B cell (primary cell): ENCODE data around the gene PDHA1. TPM values are rescaled to one million over a fixed set of nuclear protein-coding genes. Genes with fewer than 3 reads are reported as not detected.

Experiments
- ATAC-seq: fragments of 200-7000 bp; cut with Tn5 transposase; one replicate; pipeline ENCODE4 v1.10.0; 2021; ENCODE audit warnings: low read depth, mild to moderate bottlenecking, moderate number of reproducible peaks, moderate library complexity
- CTCF ChIA-PET: fragments of 350-600 bp; sonication (Branson Sonifier 250); formaldehyde crosslinking; loops from one replicate; lab custom pipeline; 2021; ENCODE audit warnings: antibody characterized with exemption, inconsistent platforms; lab: Charles Lee
- POLR2A ChIA-PET: fragments of 350-600 bp; sonication (Branson Sonifier 250); formaldehyde crosslinking; loops from one replicate; lab custom pipeline; 2021; ENCODE audit warnings: antibody characterized with exemption; lab: Charles Lee
- DNase-seq: peaks from one replicate; pipeline ENCODE4 v3.0.0; 2013
- H2AFZ ChIP-seq: 2 replicates; pipeline ENCODE4 v1.6.1; 2012; ENCODE audit warnings: mild to moderate bottlenecking, low read depth, low read length; ENCODE audit not compliant: insufficient read depth, poor library complexity, severe bottlenecking
- H3K27ac ChIP-seq, 2 donors: 1 replicate in 1 of 2; 2 replicates in 1 of 2; pipeline ENCODE4 v1.5.1; 2012 to 2013; ENCODE audit warnings: low read length in 2 of 2, mild to moderate bottlenecking in 2 of 2, moderate library complexity in 1 of 2
- H3K27me3 ChIP-seq, 4 experiments: fragments of 200-600 bp in 1 of 4; sonication (generic) in 1 of 4; replicated peaks in 1 of 4; 1 replicate in 2 of 4; 2 replicates in 2 of 4; pipeline versions ENCODE4 v1.6.1 to v1.7.0; 2013 to 2016; ENCODE audit warnings: low read length in 3 of 4, mild to moderate bottlenecking in 2 of 4, mixed read lengths in 1 of 4, moderate library complexity in 1 of 4; ENCODE audit not compliant: insufficient read depth in 4 of 4, control insufficient read depth in 3 of 4; ENCODE audit errors: control extremely low read depth in 1 of 4
- H3K36me3 ChIP-seq, 2 experiments: replicated peaks in 1 of 2; 1 replicate in 1 of 2; 2 replicates in 1 of 2; pipeline versions ENCODE4 v1.6.1 to v1.7.1; 2013; ENCODE audit warnings: low read length in 1 of 2; ENCODE audit not compliant: insufficient read depth in 2 of 2, control insufficient read depth in 1 of 2; ENCODE audit errors: control extremely low read depth in 1 of 2, extremely low read depth in 1 of 2
- H3K4me1 ChIP-seq, 2 donors: fragments of 200-600 bp in 1 of 2; sonication (generic) in 1 of 2; 1 replicate in 1 of 2; 2 replicates in 1 of 2; pipeline versions ENCODE4 v1.5.1 to v1.6.1; 2013 to 2017; ENCODE audit warnings: low read length in 2 of 2; ENCODE audit not compliant: control insufficient read depth in 2 of 2, insufficient read depth in 2 of 2
- H3K4me2 ChIP-seq: replicated peaks from 2 replicates; pipeline ENCODE3; 2012; ENCODE audit warnings: mild to moderate bottlenecking, low read depth, low read length; ENCODE audit not compliant: poor library complexity, severe bottlenecking
- H3K4me3 ChIP-seq, 5 experiments: fragments of 200-600 bp in 1 of 5; sonication (generic) in 1 of 5; 1 replicate in 3 of 5; 2 replicates in 2 of 5; pipeline versions ENCODE4 v1.5.1 to v1.7.0; 2011 to 2016; ENCODE audit warnings: low read length in 4 of 5, mild to moderate bottlenecking in 4 of 5, low read depth in 2 of 5, control low read depth in 1 of 5, moderate library complexity in 1 of 5; ENCODE audit not compliant: insufficient read depth in 1 of 5; ENCODE audit errors: control extremely low read depth in 1 of 5, extremely low read depth in 1 of 5
- H3K79me2 ChIP-seq: fragments of 200-600 bp; sonication (generic); one replicate; pipeline ENCODE4 v1.6.0; 2016; ENCODE audit warnings: low read length; ENCODE audit not compliant: control insufficient read depth, insufficient read depth
- H3K9ac ChIP-seq: fragments of 200-600 bp; sonication (generic); 2 replicates; pipeline ENCODE4 v1.6.1; 2017; ENCODE audit warnings: mild to moderate bottlenecking, low read length, moderate library complexity
- H3K9me3 ChIP-seq, 3 donors: one replicate each; pipeline versions ENCODE4 v1.6.1 to v1.7.1; 2013; ENCODE audit warnings: low read length in 2 of 3; ENCODE audit not compliant: control insufficient read depth in 2 of 3, insufficient read depth in 1 of 3; ENCODE audit errors: control extremely low read depth in 1 of 3
- H4K20me1 ChIP-seq: 2 replicates; pipeline ENCODE4 v1.6.0; 2012; ENCODE audit warnings: mild to moderate bottlenecking, low read length; ENCODE audit not compliant: insufficient read depth, control insufficient read depth, poor library complexity, severe bottlenecking
- H3K27ac Mint-ChIP-seq: one replicate; pipeline ENCODE4 v1.8.0; 2021; ENCODE audit warnings: mixed read lengths
- H3K27me3 Mint-ChIP-seq: one replicate; pipeline ENCODE4 v1.8.0; 2021; ENCODE audit warnings: mixed read lengths
- H3K4me1 Mint-ChIP-seq: one replicate; pipeline ENCODE4 v1.8.0; 2021; ENCODE audit warnings: mixed read lengths
- H3K4me3 Mint-ChIP-seq: one replicate; pipeline ENCODE4 v1.8.0; 2021; ENCODE audit warnings: mixed read lengths
- H3K9me3 Mint-ChIP-seq: one replicate; pipeline ENCODE4 v1.8.0; 2022; ENCODE audit warnings: mixed read lengths; ENCODE audit not compliant: insufficient read depth
- EZH2 ChIP-seq: IDR thresholded peaks from 2 replicates; pipeline ENCODE4 v1.6.1; 2012; ENCODE audit warnings: borderline replicate concordance, low read depth, mild to moderate bottlenecking, moderate library complexity, low read length; ENCODE audit not compliant: insufficient read depth, poor library complexity, severe bottlenecking
- WGBS: methylation state at CpG from one replicate; pipeline ENCODE4 v1.1.5; 2013; ENCODE audit warnings: missing lambda C conversion rate; ENCODE audit not compliant: insufficient coverage; 5-methylcytosine and 5-hydroxymethylcytosine counted together
- intact Hi-C: fragments of 100-400 bp; cut with micrococcal nuclease; formaldehyde crosslinking; loops from one replicate; pipeline ENCODE4 v1.10.0; 2022
- polyA plus RNA-seq: library from polyadenylated mRNA; depleted of rRNA; stranded (reverse); fragments of >200 nt; gene quantifications from 2 replicates; pipeline ENCODE4 v1.2.3, GENCODE V29; 2012
- total RNA-seq, 2 donors: library from RNA; stranded (reverse); fragments of 120-200 nt in 1 of 2; gene quantifications; 1 replicate in 1 of 2; 2 replicates in 1 of 2; pipeline versions ENCODE4 v1.2.3 to v1.2.4, GENCODE V29; 2013 to 2022
- TF ChIP-seq, protein P1 (sequence below): fragments of 200-600 bp; IDR thresholded peaks from one replicate; pipeline ENCODE4 v1.8.0; 2022; ENCODE audit warnings: antibody characterized with exemption, mild to moderate bottlenecking

PDHA1 gene
- total and polyA plus RNA-seq, 2 donors (not counting 1 experiment from before 2014, with no cell fraction given) = 82.4 to 106 TPM

DNA sequence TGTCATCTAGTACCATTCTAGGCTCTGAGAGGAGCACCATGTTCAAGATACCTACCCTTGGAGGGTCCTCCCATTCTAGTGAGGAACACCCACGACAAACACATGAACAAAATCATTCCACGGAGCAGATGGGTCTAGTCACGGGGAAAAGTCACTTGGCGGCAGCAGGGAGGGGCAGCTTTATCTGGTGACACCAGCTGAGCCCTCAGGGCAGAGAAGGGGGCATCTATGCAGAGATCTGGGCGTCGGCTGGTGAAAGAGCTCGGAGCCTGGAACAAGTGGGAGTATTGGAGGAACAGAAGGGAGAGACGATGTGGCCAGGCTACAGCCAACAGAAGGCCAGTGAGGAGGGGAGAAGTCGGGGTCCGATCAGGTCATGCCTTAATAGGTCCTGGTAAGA lies 11.9 kb upstream of the PDHA1 start:
- no peaks in the 10 kb centered on the region for H3K4me1 Mint-ChIP-seq
- Histone ChIP-seq H3K9ac (no peak overlapping the region), H3K27me3 (no peaks in the 10 kb centered on the region), H3K79me2 (no peaks in the 10 kb centered on the region), H3K4me1 (no peaks in the 10 kb centered on the region), H3K27ac (no peak overlapping the region), H2AFZ (no peak overlapping the region), H4K20me1 (no peaks in the 10 kb centered on the region), H3K36me3 (no peaks in the 10 kb centered on the region), H3K4me2 (no peak overlapping the region), H3K4me3 (no peak overlapping the region), H3K9me3 (peaks cover 0 to 9% (median 0%) of the 10 kb centered on the region in 3 donors)
- POLR2A ChIA-PET = no interaction called here
- ATAC-seq (no peak), DNase-seq (no peak)
- WGBS = 97% methylated on average over 9 of the region's 10 CpGs
- no peaks in the 10 kb centered on the region for H3K27me3 Mint-ChIP-seq
- CTCF ChIA-PET = no interaction called here
- H3K27ac Mint-ChIP-seq = no peak overlapping the region
- H3K4me3 Mint-ChIP-seq = no peak overlapping the region
- intact Hi-C loops = loop anchor here (5.0 kb wide), 1 partner anchor 445 kb away; no protein-coding TSS in a partner anchor
- TF ChIP-seq, protein P1, sequence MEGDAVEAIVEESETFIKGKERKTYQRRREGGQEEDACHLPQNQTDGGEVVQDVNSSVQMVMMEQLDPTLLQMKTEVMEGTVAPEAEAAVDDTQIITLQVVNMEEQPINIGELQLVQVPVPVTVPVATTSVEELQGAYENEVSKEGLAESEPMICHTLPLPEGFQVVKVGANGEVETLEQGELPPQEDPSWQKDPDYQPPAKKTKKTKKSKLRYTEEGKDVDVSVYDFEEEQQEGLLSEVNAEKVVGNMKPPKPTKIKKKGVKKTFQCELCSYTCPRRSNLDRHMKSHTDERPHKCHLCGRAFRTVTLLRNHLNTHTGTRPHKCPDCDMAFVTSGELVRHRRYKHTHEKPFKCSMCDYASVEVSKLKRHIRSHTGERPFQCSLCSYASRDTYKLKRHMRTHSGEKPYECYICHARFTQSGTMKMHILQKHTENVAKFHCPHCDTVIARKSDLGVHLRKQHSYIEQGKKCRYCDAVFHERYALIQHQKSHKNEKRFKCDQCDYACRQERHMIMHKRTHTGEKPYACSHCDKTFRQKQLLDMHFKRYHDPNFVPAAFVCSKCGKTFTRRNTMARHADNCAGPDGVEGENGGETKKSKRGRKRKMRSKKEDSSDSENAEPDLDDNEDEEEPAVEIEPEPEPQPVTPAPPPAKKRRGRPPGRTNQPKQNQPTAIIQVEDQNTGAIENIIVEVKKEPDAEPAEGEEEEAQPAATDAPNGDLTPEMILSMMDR = no peak
- TF ChIP-seq EZH2 = no peak
- H3K9me3 Mint-ChIP-seq = no peaks in the 10 kb centered on the region

DNA sequence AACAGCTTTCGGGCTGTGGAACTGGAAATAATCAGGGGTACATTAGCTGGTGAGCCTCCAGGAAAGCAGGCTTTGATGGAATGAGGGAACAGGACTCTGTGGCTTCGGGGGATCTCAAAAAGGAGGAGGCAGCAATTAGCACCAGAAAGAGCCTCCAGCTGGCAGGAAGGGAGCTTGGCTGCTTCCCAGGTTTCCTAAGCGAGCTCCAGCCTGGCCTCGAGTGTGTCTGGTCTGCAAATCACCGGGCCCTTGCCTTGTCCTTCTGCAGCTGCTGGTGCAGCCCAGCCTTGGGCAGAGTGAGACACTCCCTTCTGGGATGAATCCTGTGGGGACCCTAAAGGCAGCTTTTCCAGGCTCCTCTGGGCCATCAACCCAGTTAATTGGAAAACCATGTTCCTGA lies 10.7 kb upstream of the PDHA1 start:
- Histone ChIP-seq H3K79me2 (no peaks in the 10 kb centered on the region), H3K4me2 (no peak overlapping the region), H2AFZ (no peak overlapping the region), H3K9ac (no peak overlapping the region), H3K9me3 (peaks cover 0 to 9% (median 0%) of the 10 kb centered on the region in 3 donors), H3K36me3 (no peaks in the 10 kb centered on the region), H3K4me1 (no peaks in the 10 kb centered on the region), H4K20me1 (no peaks in the 10 kb centered on the region), H3K4me3 (no peak overlapping the region), H3K27me3 (no peaks in the 10 kb centered on the region), H3K27ac (no peak overlapping the region)
- Mint-ChIP-seq H3K27ac (no peak overlapping the region), H3K27me3 (no peaks in the 10 kb centered on the region), H3K9me3 (no peaks in the 10 kb centered on the region), H3K4me3 (no peak overlapping the region), H3K4me1 (no peaks in the 10 kb centered on the region)
- POLR2A ChIA-PET = no interaction called here
- no peak for ATAC-seq
- 89% methylated on average over 5 of the region's 5 CpGs for WGBS
- DNase-seq = no peak
- intact Hi-C loops = loop anchor here (5.0 kb wide), 1 partner anchor 446 kb away; no protein-coding TSS in a partner anchor
- TF ChIP-seq, protein P1 = no peak
- TF ChIP-seq EZH2 = no peak
- CTCF ChIA-PET = interaction anchor here (1.0 to 2.3 kb wide), 4 partner anchors 10 to 942 kb away, joined by 3 to 16 read pairs (median 4); no protein-coding TSS in a partner anchor
